HUES64 (cell line): Measurements from ENCODE around the gene ZNF407.

ENCODE experiments used
- H3K27ac ChIP-seq: 2 replicates; pipeline ENCODE4 v1.7.0; 2013; ENCODE audit warnings: low read depth, low read length, inconsistent platforms
- H3K27me3 ChIP-seq: 2 replicates; pipeline ENCODE4 v1.6.1; 2013; ENCODE audit warnings: mild to moderate bottlenecking, low read length; ENCODE audit not compliant: insufficient read depth
- H3K36me3 ChIP-seq: 2 replicates; pipeline ENCODE4 v1.6.1; 2013; ENCODE audit warnings: mild to moderate bottlenecking, low read length; ENCODE audit not compliant: insufficient read depth
- H3K4me1 ChIP-seq: 2 replicates; pipeline ENCODE4 v1.6.1; 2013; ENCODE audit warnings: mild to moderate bottlenecking, low read length, moderate library complexity; ENCODE audit not compliant: insufficient read depth
- H3K4me3 ChIP-seq: 2 replicates; pipeline ENCODE4 v1.5.1; 2013; ENCODE audit warnings: mild to moderate bottlenecking, low read length, moderate library complexity
- H3K9ac ChIP-seq: 2 replicates; pipeline ENCODE4 v1.6.1; 2013; ENCODE audit warnings: mild to moderate bottlenecking, low read depth, low read length
- H3K9me3 ChIP-seq: 2 replicates; pipeline ENCODE4 v1.6.1; 2013; ENCODE audit warnings: low read depth, low read length; ENCODE audit not compliant: insufficient read depth
- WGBS: fragments of 150-250, 120-280 bp; methylation state at CpG from one replicate; pipeline ENCODE4 v1.1.7; 2013; ENCODE audit warnings: missing lambda C conversion rate; 5-methylcytosine and 5-hydroxymethylcytosine counted together

Gene ZNF407

GRCh38 chr18:74857901-74858300, 260.2 kb downstream of the ZNF407 start:
- WGBS = no CpG with 5 or more reads among the region's 1 CpG
- Histone ChIP-seq H3K4me3 (no peak overlapping the region), H3K9ac (no peak overlapping the region)

GRCh38 chr18:74861154-74861553, 263.5 kb downstream of the ZNF407 start:
- no peaks in the 10 kb centered on the region for H3K9me3 ChIP-seq
- no peaks in the 10 kb centered on the region for H3K36me3 ChIP-seq
- H3K27ac ChIP-seq = no peak overlapping the region
- no peak overlapping the region for H3K4me3 ChIP-seq
- H3K9ac ChIP-seq = no peak overlapping the region
- H3K4me1 ChIP-seq = no peaks in the 10 kb centered on the region; the same call in 1 of the 2 replicates
- no peaks in the 10 kb centered on the region for H3K27me3 ChIP-seq
- WGBS = 94% methylated on average over 2 of the region's 4 CpGs

More at GRCh38 chr18:74857901-74858300, 260.2 kb downstream of the ZNF407 start:
- no peak overlapping the region for H3K27ac ChIP-seq
- no peaks in the 10 kb centered on the region for H3K27me3 ChIP-seq
- H3K4me1 ChIP-seq = peaks cover 8% of the 10 kb centered on the region
- no peaks in the 10 kb centered on the region for H3K36me3 ChIP-seq
- no peaks in the 10 kb centered on the region for H3K9me3 ChIP-seq

- no peaks in the 10 kb centered on the region for H3K27me3 ChIP-seq
- no peaks in the 10 kb centered on the region for H3K9me3 ChIP-seq
- H3K4me3 ChIP-seq = no peak overlapping the region
- 92% methylated on average over 4 of the region's 4 CpGs for WGBS
- H3K9ac ChIP-seq = no peak overlapping the region
- H3K36me3 ChIP-seq = no peaks in the 10 kb centered on the region
- no peak overlapping the region for H3K27ac ChIP-seq
- no peaks in the 10 kb centered on the region for H3K4me1 ChIP-seq
These were observed 264.4 kb downstream of the ZNF407 start for GRCh38 chr18:74862094-74862493.

- peaks cover 15% of the 10 kb centered on the region for H3K4me1 ChIP-seq
- H3K27me3 ChIP-seq = no peaks in the 10 kb centered on the region
- WGBS = 83% methylated on average over 1 of the region's 3 CpGs
- H3K36me3 ChIP-seq = no peaks in the 10 kb centered on the region
- H3K27ac ChIP-seq = no peak overlapping the region
- no peak overlapping the region for H3K9ac ChIP-seq
- no peaks in the 10 kb centered on the region for H3K9me3 ChIP-seq
- H3K4me3 ChIP-seq = no peak overlapping the region
These were observed 268.9 kb downstream of the ZNF407 start for GRCh38 chr18:74866577-74866976.

- WGBS = 77% methylated on average over 4 of the region's 4 CpGs
- Histone ChIP-seq H3K4me3 (no peak overlapping the region), H3K9me3 (no peaks in the 10 kb centered on the region), H3K27ac (no peak overlapping the region), H3K9ac (no peak overlapping the region), H3K27me3 (no peaks in the 10 kb centered on the region), H3K4me1 (peaks cover 19% of the 10 kb centered on the region), H3K36me3 (no peaks in the 10 kb centered on the region)
These were observed 270.8 kb downstream of the ZNF407 start for GRCh38 chr18:74868461-74868860.

- Histone ChIP-seq H3K9ac (no peak overlapping the region), H3K27me3 (no peaks in the 10 kb centered on the region), H3K27ac (no peak overlapping the region; the same call in 1 of the 2 replicates), H3K4me1 (peaks cover 27% of the 10 kb centered on the region), H3K4me3 (no peak overlapping the region), H3K9me3 (no peaks in the 10 kb centered on the region), H3K36me3 (no peaks in the 10 kb centered on the region)
- 73% methylated on average over 3 of the region's 5 CpGs for WGBS
These were observed 272.5 kb downstream of the ZNF407 start for GRCh38 chr18:74869904-74870863.

DNA sequence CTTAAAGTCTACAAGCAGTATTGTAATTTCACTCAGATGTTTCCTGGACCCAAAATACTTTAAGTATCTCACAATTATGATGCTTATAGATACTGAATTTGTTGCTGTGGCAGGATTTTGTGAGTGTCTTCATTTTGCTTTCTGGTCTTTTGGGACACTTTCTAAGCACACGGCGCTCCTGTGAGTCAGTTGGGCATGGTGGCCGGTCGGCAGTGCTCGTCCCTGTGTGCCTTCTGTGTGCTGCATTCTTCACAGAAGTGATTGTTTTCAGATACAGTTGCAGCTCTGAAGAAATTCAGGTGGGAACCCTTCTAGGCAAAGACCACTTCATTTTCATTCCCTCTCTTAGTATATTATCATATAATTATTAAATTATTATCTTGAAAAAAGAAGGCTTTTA, 273.3 kb downstream of the ZNF407 start:
- Histone ChIP-seq H3K27me3 (no peaks in the 10 kb centered on the region), H3K4me3 (no peak overlapping the region), H3K36me3 (no peaks in the 10 kb centered on the region), H3K9me3 (no peaks in the 10 kb centered on the region), H3K9ac (no peak overlapping the region), H3K4me1 (peaks cover 27% of the 10 kb centered on the region), H3K27ac (no peak overlapping the region; the same call in 1 of the 2 replicates)
- 76% methylated on average over 5 of the region's 5 CpGs for WGBS

GRCh38 chr18:74873629-74874028, 276.0 kb downstream of the ZNF407 start:
- Histone ChIP-seq H3K4me1 (peaks cover 27% of the 10 kb centered on the region), H3K27me3 (no peaks in the 10 kb centered on the region), H3K4me3 (no peak overlapping the region), H3K36me3 (no peaks in the 10 kb centered on the region), H3K9me3 (no peaks in the 10 kb centered on the region), H3K9ac (no peak overlapping the region), H3K27ac (no peak overlapping the region)
- 61% methylated on average over 3 of the region's 3 CpGs for WGBS

- H3K4me1 ChIP-seq = peaks cover 27% of the 10 kb centered on the region
- WGBS = 85% methylated on average over 5 of the region's 5 CpGs
These were observed 276.7 kb downstream of the ZNF407 start for GRCh38 chr18:74874351-74874750.

GRCh38 chr18:74876630-74877243, 279.1 kb downstream of the ZNF407 start:
- Histone ChIP-seq H3K4me1 (peaks cover 12% of the 10 kb centered on the region), H3K9me3 (no peaks in the 10 kb centered on the region), H3K36me3 (no peaks in the 10 kb centered on the region), H3K9ac (no peak overlapping the region), H3K27me3 (no peaks in the 10 kb centered on the region), H3K27ac (no peak overlapping the region), H3K4me3 (no peak overlapping the region)
- 96% methylated on average over 18 of the region's 18 CpGs for WGBS

More at GRCh38 chr18:74874351-74874750, 276.7 kb downstream of the ZNF407 start:
- no peaks in the 10 kb centered on the region for H3K36me3 ChIP-seq
- no peak overlapping the region for H3K27ac ChIP-seq
- no peaks in the 10 kb centered on the region for H3K27me3 ChIP-seq
- H3K4me3 ChIP-seq = no peak overlapping the region
- H3K9me3 ChIP-seq = no peaks in the 10 kb centered on the region
- H3K9ac ChIP-seq = no peak overlapping the region

GRCh38 chr18:74878267-74878666, 280.6 kb downstream of the ZNF407 start:
- H3K9me3 ChIP-seq = no peaks in the 10 kb centered on the region
- no peak overlapping the region for H3K27ac ChIP-seq
- H3K27me3 ChIP-seq = no peaks in the 10 kb centered on the region
- peaks cover 10% of the 10 kb centered on the region for H3K4me1 ChIP-seq
- WGBS = 95% methylated on average over 6 of the region's 6 CpGs
- H3K9ac ChIP-seq = no peak overlapping the region
- no peaks in the 10 kb centered on the region for H3K36me3 ChIP-seq
- no peak overlapping the region for H3K4me3 ChIP-seq
